Measurements from ENCODE around the gene CCDC60. TPM values are rescaled to one million over a fixed set of nuclear protein-coding genes. Genes with fewer than 3 reads are reported as not detected.

CCDC60 gene
- total and polyA plus RNA-seq, 5 experiments from 2014 or later: not detected

DNA sequence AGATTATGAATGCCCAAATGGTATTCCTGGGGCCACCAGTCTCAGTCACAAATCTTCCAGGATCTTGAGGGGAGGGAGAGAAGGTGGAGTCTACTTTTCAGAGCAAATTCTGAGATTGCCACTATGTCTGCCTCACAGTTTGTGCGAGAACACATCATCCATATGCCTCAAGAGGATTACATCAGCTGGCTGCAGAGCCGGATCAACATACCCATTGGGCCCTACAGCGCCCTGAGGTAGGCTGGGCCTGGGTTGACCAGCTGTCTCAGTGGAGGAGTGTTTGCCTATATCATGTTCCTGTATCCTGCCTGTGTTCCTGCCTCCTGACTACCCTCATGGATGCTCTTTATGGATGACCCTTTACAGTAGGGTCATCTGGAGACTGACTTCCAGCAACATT lies 205.9 kb downstream of the CCDC60 start:
- H3K36me3 Mint-ChIP-seq: peaks cover 0 to 5% (median 2%) of the 10 kb centered on the region in 3 donors
- H3K4me3 Mint-ChIP-seq: no peak overlapping the region
- peaks cover 27 to 58% (median 43%) of the 10 kb centered on the region in 5 donors for H3K27me3 Mint-ChIP-seq
- ATAC-seq: no peak
- no peaks in the 10 kb centered on the region for H3K4me1 Mint-ChIP-seq
- POLR2A ChIA-PET: no interaction called here
- DNase-seq: no peak
- H3K9me3 Mint-ChIP-seq: peaks cover 0 to 21% (median 8%) of the 10 kb centered on the region in 9 donors
- H3K27ac Mint-ChIP-seq: peak overlapping the region in 1 of 10 donors; percentile 70

DNA sequence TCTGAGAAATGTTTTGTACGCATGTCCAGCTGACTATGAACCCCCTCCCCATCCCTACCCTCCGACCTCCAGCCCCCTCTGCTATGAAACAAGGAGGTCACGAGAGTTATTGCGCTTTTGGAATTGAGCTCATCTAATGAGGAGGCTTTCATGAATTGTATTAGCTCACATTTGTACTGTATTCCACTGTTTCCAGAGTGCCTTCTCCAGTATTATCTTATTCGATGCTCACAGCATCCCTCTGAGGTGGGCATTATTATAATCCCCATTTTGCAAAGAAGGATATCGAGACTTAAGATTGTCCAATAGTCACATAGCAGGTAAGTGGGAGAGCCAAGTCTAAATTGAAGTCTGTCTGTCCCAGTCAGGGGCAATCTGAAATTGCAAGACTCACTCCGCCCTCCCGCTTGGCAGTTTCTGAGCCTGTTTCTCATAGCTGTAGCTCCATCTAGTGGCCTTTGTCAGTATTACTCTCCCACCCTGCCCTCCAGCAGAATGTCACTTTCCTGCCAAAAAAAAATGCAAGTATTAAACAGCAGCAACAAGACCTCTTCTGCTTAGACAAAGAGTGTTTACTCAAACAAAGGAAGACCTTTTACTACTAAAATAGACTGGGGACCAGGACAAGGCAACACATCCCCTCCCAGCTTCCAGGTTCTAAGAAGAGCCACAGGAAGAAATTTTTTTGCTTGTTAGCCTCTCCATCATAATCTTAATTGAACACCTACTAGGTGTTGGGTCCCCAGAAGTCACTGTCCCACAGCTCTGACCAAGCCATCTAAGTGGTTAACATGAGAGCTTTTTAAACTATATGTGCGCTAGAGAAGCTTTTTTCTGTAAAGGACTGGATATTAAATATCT lies 210.5 kb downstream of the CCDC60 start:
- POLR2A ChIA-PET: no interaction called here
- H3K27me3 Mint-ChIP-seq: peaks cover 28 to 77% (median 42%) of the 10 kb centered on the region in 5 donors
- DNase-seq (peak; percentile 9 to 70 (median 44)), ATAC-seq (peak in 1 of 2 donors; percentile 51)
- H3K4me1 Mint-ChIP-seq: no peaks in the 10 kb centered on the region
- H3K9me3 Mint-ChIP-seq: peaks cover 0 to 2% (median 0%) of the 10 kb centered on the region in 9 donors
- H3K36me3 Mint-ChIP-seq: no peaks in the 10 kb centered on the region
- no peak overlapping the region for H3K4me3 Mint-ChIP-seq
- H3K27ac Mint-ChIP-seq: no peak overlapping the region

DNA sequence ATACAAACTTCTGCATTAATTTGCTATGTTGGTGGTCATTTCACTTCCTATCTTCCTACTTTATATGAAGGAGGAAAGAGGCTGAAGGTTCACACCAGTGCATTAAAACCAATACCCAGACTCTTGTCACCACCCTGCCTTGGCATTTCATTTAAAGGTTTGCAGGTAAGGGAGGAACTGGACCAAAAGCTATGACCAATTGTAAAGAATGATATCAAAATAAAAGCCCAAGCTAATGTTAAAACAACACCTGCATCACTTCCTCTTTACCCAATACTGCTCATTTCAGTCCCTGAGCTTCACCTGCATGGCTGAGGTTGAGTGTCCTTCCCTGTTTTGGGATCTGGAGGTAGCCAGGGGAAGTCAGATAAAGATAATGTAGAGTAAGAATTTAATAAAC lies 211.8 kb downstream of the CCDC60 start:
- H3K4me3 Mint-ChIP-seq: no peak overlapping the region
- H3K36me3 Mint-ChIP-seq: no peaks in the 10 kb centered on the region
- ATAC-seq: no peak

DNA sequence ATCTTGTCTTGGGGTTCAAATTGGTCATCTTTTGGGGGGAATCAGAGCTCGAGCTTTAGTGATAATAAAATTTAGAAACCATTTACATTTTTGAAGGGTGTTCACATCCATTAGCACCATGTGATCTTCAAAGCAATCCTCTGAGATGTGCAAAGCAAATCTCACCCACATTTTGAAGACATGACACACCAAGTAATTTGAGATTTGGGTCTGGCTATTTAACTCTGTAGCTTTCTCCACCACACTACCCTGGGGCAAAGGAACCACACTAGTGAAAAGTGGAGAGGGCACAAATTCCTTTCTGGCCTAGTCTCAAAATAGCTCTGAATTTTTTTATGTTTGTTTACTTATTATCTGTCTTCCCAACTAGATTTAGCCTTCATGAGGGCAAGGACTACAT lies 212.5 kb downstream of the CCDC60 start:
- Mint-ChIP-seq H3K4me3 (no peak overlapping the region), H3K4me1 (no peaks in the 10 kb centered on the region), H3K27me3 (peaks cover 23 to 67% (median 44%) of the 10 kb centered on the region in 5 donors), H3K9me3 (no peaks in the 10 kb centered on the region), H3K27ac (no peak overlapping the region), H3K36me3 (no peaks in the 10 kb centered on the region)
- ATAC-seq (no peak), DNase-seq (no peak)
- POLR2A ChIA-PET: no interaction called here

More for the DNA sequence above, 211.8 kb downstream of the CCDC60 start:
- POLR2A ChIA-PET: interaction anchor here (0.6 kb wide), 1 partner anchor 27 kb away, joined by 3 read pairs; no protein-coding TSS in a partner anchor
- DNase-seq: no peak
- Mint-ChIP-seq H3K27me3 (peaks cover 25 to 74% (median 42%) of the 10 kb centered on the region in 5 donors), H3K4me1 (no peaks in the 10 kb centered on the region), H3K9me3 (no peaks in the 10 kb centered on the region), H3K27ac (no peak overlapping the region)

DNA sequence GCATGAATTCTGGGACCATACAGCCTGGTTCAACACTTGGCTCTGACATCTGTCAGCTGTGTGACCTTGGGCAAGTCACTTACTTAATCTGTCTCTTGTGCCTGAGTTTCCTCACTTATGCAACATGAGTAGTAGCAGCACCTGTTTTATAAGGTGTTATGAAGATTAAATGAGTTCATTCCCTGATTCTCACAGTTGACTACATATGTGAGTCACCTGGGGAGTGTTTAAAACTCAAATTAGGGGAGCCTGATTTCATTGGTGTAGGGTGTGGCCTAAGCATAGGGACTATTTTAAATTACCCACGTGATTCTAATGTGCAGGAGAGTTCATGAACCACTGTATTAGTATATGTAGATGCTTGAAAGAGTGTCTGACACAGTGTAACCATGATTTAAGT lies 222.3 kb downstream of the CCDC60 start:
- Mint-ChIP-seq H3K4me1 (no peaks in the 10 kb centered on the region), H3K36me3 (no peaks in the 10 kb centered on the region), H3K27me3 (peaks cover 14 to 34% (median 18%) of the 10 kb centered on the region in 5 donors), H3K4me3 (no peak overlapping the region), H3K27ac (no peak overlapping the region), H3K9me3 (peaks cover 0 to 4% (median 0%) of the 10 kb centered on the region in 9 donors)
- DNase-seq: no peak
- POLR2A ChIA-PET: no interaction called here
- ATAC-seq: no peak

DNA sequence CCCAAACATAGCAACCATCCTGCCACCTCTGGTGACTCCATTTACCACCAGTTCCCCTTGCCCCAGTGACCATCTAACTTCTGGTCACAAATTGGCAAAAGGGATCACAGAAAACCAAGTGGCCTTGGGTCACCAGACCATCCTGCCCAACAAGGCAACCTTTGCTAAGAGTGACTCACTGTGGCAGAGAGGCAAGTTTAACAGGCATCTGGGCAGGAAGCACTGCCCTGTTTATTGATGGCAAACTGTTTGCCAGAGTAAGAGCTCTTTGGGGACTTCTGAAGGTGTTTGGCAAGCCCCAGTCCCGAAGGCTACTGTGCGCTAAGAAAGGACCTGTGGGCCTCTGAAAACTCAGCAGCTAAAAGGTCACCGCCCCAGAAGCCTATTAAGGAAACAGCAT lies 230.9 kb downstream of the CCDC60 start:
- H3K4me3 Mint-ChIP-seq: no peak overlapping the region
- no peak for ATAC-seq
- DNase-seq: no peak
- no peak overlapping the region for H3K27ac Mint-ChIP-seq
- peaks cover 0 to 3% (median 0%) of the 10 kb centered on the region in 3 donors for H3K36me3 Mint-ChIP-seq
- H3K9me3 Mint-ChIP-seq: no peaks in the 10 kb centered on the region
- no peaks in the 10 kb centered on the region for H3K4me1 Mint-ChIP-seq
- POLR2A ChIA-PET: no interaction called here
- peaks cover 6 to 28% (median 16%) of the 10 kb centered on the region in 5 donors for H3K27me3 Mint-ChIP-seq

DNA sequence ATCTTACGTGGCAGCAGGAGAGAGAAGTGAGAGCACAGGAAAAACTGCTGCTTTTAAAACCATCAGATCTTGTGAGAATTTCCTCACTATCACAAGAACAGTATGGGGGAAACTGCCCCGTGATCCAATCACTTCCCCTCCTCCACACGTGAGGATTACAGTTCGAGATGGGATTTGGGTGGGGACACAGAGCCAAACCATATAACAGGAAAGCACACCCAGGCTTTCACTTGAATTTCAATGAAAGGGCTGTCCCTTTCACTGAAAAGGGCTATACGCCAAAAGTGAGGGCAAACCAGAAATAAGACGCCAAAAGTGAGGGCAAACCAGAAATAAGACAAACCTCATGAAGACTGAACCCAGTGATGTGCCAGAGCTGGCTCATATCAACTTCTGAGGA lies 236.2 kb downstream of the CCDC60 start:
- POLR2A ChIA-PET: no interaction called here
- H3K4me3 Mint-ChIP-seq: no peak overlapping the region
- H3K9me3 Mint-ChIP-seq: peaks cover 0 to 4% (median 0%) of the 10 kb centered on the region in 9 donors
- H3K27me3 Mint-ChIP-seq: peaks cover 12 to 46% (median 18%) of the 10 kb centered on the region in 5 donors
- no peak overlapping the region for H3K27ac Mint-ChIP-seq
- H3K36me3 Mint-ChIP-seq: peaks cover 0 to 5% (median 0%) of the 10 kb centered on the region in 3 donors
- H3K4me1 Mint-ChIP-seq: no peaks in the 10 kb centered on the region
- DNase-seq: no peak
- ATAC-seq: no peak

DNA sequence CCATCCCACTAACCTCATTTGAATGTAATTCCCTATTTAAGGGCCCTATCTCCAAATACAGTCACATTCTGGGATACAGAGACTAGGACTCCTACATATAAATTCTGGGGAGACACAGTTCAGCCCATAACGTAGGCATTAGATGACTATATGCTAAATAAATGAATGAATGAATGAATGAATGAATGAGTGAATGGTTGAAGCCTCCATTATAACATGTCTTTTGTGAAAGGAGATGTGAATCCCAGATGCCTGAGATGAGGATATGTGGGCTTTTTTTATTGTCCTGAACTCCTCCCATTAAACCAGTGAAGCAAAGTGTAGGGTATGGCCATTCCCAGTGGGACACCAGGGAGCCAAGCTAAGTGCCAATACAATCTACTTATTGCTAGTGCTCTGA lies 238.6 kb downstream of the CCDC60 start:
- no peak for ATAC-seq
- no peak overlapping the region for H3K27ac Mint-ChIP-seq
- POLR2A ChIA-PET: no interaction called here

DNA sequence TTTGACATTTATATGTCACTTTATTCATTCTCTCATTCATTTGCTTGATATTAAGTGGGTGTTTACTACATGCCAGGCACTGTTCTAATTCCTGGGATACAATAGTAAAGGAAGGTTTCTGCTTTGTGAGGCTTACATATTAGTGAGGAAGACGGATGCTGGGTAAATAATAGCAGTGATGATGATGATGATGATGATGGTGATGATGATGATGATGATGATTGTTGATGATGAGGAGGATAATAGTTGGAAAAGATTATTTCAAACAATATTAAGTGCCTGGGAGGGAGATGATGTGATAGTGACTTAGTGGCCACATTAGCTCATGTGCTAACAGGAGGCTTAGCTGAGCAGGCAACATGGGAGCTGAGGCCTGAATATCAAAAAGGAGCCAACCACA lies 239.7 kb downstream of the CCDC60 start:
- Mint-ChIP-seq H3K36me3 (peaks cover 0 to 5% (median 0%) of the 10 kb centered on the region in 3 donors), H3K4me3 (no peak overlapping the region), H3K27ac (no peak overlapping the region), H3K4me1 (no peaks in the 10 kb centered on the region), H3K9me3 (peaks cover 0 to 4% (median 0%) of the 10 kb centered on the region in 9 donors), H3K27me3 (peaks cover 14 to 53% (median 22%) of the 10 kb centered on the region in 5 donors)
- POLR2A ChIA-PET: no interaction called here
- ATAC-seq (no peak), DNase-seq (no peak)

More for the DNA sequence above, 238.6 kb downstream of the CCDC60 start:
- Mint-ChIP-seq H3K9me3 (peaks cover 0 to 4% (median 0%) of the 10 kb centered on the region in 9 donors), H3K36me3 (peaks cover 0 to 5% (median 0%) of the 10 kb centered on the region in 3 donors), H3K4me3 (no peak overlapping the region), H3K4me1 (no peaks in the 10 kb centered on the region), H3K27me3 (peaks cover 15 to 53% (median 20%) of the 10 kb centered on the region in 5 donors)
- DNase-seq: no peak

DNA sequence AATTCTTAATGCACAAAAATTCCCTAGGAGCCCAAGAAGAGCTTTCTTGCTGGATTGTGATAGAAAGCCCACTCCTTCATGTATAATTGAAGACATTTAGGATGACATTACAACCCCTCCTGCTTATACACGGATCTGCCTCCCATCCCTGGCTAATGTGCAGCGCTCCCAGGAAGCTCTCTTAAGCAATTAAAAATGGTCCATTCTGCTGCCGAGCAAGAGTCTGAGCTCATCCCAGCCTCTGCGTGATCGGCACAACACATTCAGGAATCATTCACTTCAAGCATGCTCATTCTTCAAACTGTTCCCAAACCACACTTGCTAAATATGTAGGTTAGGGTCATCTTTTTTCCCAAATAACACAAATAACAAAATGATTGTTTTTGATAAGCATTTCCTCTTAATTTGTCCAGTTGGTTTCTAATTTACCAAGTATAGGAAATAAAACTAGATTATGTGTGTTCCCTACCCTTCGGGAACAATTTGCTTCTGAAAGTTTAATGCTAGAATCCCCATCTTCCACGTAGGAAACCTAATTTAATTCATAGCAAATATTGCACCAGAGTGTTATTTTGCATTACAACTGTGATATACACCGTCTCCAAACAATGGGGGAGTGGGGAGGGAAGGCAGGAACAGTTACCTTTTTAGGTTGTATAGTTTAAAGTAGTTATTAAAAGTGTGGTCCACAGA lies 241.7 kb downstream of the CCDC60 start:
- Mint-ChIP-seq H3K9me3 (peaks cover 0 to 4% (median 0%) of the 10 kb centered on the region in 9 donors), H3K27ac (no peak overlapping the region), H3K36me3 (peaks cover 0 to 5% (median 0%) of the 10 kb centered on the region in 3 donors), H3K4me3 (no peak overlapping the region), H3K4me1 (no peaks in the 10 kb centered on the region), H3K27me3 (peaks cover 13 to 47% (median 22%) of the 10 kb centered on the region in 5 donors)
- POLR2A ChIA-PET: no interaction called here
- DNase-seq (no peak), ATAC-seq (no peak)

DNA sequence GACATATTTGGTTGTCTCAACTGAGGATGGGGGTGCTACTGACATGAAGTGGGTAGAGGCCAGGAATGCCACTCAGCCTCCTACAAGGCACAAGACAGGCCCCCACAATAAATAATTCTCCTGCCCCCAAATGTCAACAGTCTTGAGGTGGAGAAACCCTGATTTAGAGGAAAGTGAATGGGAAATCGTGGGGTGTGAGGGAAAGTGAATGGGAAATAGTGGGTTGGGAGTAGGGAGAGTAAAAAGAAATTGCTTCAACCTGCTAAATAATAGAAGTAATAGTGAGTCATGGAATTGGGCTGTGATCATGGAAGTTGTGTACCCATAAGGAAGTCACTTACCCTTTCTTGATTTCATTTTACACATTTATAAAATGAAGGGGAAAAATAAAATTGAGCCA lies 242.4 kb downstream of the CCDC60 start:
- H3K27me3 Mint-ChIP-seq: peaks cover 13 to 47% (median 22%) of the 10 kb centered on the region in 5 donors
- H3K36me3 Mint-ChIP-seq: peaks cover 0 to 5% (median 0%) of the 10 kb centered on the region in 3 donors
- no peak for ATAC-seq
- POLR2A ChIA-PET: no interaction called here
- DNase-seq: no peak
- H3K27ac Mint-ChIP-seq: no peak overlapping the region
- peaks cover 0 to 4% (median 0%) of the 10 kb centered on the region in 9 donors for H3K9me3 Mint-ChIP-seq
- H3K4me3 Mint-ChIP-seq: no peak overlapping the region
- no peaks in the 10 kb centered on the region for H3K4me1 Mint-ChIP-seq

DNA sequence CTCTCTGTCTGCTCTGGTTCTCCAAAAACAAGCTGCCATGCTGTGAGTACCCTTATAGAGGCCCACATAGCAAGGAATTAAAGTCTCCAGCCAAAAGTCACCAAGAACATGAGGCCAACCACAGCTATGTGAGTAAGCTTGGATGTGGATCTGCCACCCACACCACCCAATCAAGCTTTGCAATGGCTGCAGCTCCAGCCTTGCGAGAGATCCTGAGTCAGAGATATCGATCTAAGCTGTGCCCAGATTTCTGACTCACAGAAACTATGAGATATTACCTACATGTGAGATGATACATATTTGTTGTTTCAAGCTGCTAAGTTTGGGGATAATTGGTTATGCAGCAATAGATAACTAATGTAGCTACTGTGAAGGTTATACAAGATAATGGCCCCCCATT lies 243.6 kb downstream of the CCDC60 start:
- ATAC-seq: no peak
- H3K27ac Mint-ChIP-seq: no peak overlapping the region
- peaks cover 0 to 5% (median 0%) of the 10 kb centered on the region in 3 donors for H3K36me3 Mint-ChIP-seq
- no peaks in the 10 kb centered on the region for H3K4me1 Mint-ChIP-seq
- H3K9me3 Mint-ChIP-seq: peaks cover 0 to 4% (median 0%) of the 10 kb centered on the region in 9 donors
- H3K4me3 Mint-ChIP-seq: no peak overlapping the region
- POLR2A ChIA-PET: interaction anchor here (0.7 kb wide), 1 partner anchor 90 kb away, joined by 3 read pairs; the partner anchor contains the start of gene PRKAB1
- H3K27me3 Mint-ChIP-seq: peaks cover 11 to 39% (median 20%) of the 10 kb centered on the region in 5 donors
- DNase-seq: no peak

DNA sequence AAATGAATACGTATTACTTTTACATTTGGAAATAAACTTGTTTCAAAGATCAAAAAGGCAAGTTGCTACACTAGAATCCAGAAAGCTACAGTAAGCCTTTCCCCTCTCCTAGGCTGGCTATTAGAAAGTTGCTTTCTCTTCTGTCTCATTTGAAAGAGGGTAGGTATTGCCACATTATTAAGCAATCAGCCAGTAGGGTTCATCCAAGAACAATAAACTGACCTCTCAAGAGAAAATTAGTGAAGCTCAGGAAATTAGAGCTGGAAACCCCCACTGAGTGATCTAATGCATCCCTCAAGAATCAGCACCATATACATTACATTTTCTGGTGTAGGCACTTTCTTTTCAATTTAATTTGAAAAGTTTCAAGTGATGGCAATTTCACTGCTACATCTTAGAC lies 254.6 kb downstream of the CCDC60 start:
- H3K4me3 Mint-ChIP-seq: no peak overlapping the region
- H3K9me3 Mint-ChIP-seq: no peaks in the 10 kb centered on the region

More for the DNA sequence above, 254.6 kb downstream of the CCDC60 start:
- H3K27ac Mint-ChIP-seq: no peak overlapping the region
- no peaks in the 10 kb centered on the region for H3K36me3 Mint-ChIP-seq
- H3K27me3 Mint-ChIP-seq: peaks cover 23 to 69% (median 33%) of the 10 kb centered on the region in 5 donors
- peaks cover 0 to 3% (median under 1%) of the 10 kb centered on the region in 4 donors for H3K4me1 Mint-ChIP-seq
- POLR2A ChIA-PET: no interaction called here
- ATAC-seq: no peak
- no peak for DNase-seq

All from naive thymus-derived CD8-positive, alpha-beta T cell (primary cell).